Occipital lobe (tissue), 2 donors: Measurements from ENCODE around the gene HIGD1C. TPM values are rescaled to one million over a fixed set of nuclear protein-coding genes. Genes with fewer than 3 reads are reported as not detected.
A peak's percentile ranks its signal among the peaks of the same experiment; 100 is the strongest.
"Not testable (repeated sequence)": the region's sequence is repeated elsewhere in the genome, so short reads cannot be mapped to it uniquely, and the experiment has no call there.

Experiments
- DNase-seq: peaks from one replicate; lab custom pipeline; 2025; lab: John Stamatoyannopoulos, UW
- total RNA-seq: library from RNA; depleted of rRNA; stranded (reverse); fragments of >200 nt; gene quantifications from one replicate; pipeline ENCODE4 v1.2.3, GENCODE V29; 2014

Gene HIGD1C
- total RNA-seq, 1 donor from 2014 or later, result not detected

- DNase-seq, result no peak
Measured at GRCh38 chr12:50984586-50985298, 32.4 kb downstream of the HIGD1C start.

DNA sequence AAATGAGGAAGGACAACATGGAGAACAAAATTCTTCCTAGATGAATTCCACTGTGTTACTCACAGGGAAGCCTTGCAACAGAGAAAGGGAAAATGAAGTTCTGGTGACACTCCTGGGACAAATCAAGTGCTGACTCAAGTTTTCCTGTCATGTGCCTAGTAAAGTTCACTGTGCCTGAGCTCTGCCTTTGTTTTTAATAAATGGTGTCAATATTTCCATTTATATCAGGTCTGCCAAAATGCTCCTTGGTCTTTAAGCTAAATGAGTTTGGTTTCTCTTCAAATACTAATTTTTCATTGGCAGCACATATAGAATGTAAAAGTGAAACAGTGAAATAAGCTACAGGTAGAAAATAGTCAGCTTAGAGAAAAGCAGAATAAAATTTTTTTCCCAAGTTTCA lies 33.0 kb downstream of the HIGD1C start:
- DNase-seq, result no peak

GRCh38 chr12:50986966-50987737 lies 34.8 kb downstream of the HIGD1C start:
- peak; percentile 5 for DNase-seq

- DNase-seq, result no peak
Measured at GRCh38 chr12:50988051-50988450, 35.7 kb downstream of the HIGD1C start.

- DNase-seq, result no peak
Measured at GRCh38 chr12:50988871-50989270, 36.5 kb downstream of the HIGD1C start.

- DNase-seq, result no peak
Measured at GRCh38 chr12:50990147-50990727, 37.9 kb downstream of the HIGD1C start.

DNA sequence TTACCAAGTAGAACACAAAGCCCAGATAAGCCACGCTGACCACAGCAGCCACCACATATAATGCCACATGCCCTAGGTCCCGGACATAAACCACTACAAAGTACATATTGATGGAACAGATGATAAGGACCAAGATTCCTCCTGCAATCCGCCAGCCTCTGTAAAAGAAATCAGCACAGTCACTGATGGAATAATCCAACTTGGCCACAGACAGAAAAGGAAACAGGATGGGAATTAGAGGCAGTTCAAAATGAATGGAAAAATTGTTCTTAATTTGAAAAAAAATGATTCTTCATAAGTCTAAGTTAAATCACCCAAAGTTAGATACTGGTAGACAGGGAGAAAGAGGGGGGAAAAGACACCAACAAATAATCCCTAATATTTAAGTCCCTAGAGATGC lies 38.4 kb downstream of the HIGD1C start:
- DNase-seq, result no peak

GRCh38 chr12:50991291-50991690 lies 38.9 kb downstream of the HIGD1C start:
- DNase-seq, result no peak

- no peak for DNase-seq
Measured at GRCh38 chr12:50992819-50993218, 40.5 kb downstream of the HIGD1C start.

- DNase-seq, result no peak
Measured at GRCh38 chr12:50999093-50999492, 46.7 kb downstream of the HIGD1C start.

DNA sequence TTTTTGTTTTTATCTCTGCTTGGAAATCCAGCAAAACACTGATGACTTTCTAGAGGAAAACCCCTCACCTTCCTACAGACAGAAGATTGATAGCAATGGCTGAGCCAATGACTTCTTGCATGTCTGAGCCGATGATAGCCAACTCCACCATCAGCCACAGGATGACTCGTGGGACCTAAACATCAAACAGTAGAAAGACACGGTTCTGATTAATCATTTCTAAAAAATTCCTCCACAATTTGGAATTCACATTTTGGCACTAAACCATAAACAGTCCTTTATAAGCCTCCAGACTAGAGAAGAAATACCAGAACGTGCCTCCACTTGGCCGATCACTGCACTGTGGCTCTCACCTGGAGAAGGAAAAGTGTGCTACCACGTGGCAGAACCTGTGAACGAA lies 47.9 kb downstream of the HIGD1C start:
- no peak for DNase-seq

- DNase-seq, result no peak
Measured at GRCh38 chr12:51001799-51002198, 49.5 kb downstream of the HIGD1C start.

DNA sequence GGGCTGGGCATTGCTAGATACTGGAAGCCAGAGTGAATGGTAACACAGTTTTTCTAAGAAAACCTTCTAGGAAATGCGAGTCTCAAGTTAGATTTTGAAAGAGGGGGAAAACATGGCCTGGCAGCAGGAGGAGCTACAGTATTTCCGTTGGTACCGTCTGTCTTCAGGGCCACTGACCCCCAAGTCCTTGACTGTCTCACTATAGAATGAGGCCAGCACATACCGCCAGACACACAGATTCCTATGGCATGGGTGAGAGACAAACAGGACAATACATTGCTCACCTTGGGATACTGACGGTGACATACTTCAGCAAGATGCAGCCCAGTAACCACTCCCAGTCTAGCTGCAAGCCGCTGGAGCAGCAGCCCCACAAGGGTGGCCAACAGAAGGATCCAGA lies 52.2 kb downstream of the HIGD1C start:
- no peak for DNase-seq

- DNase-seq, result no peak
Measured at GRCh38 chr12:51005030-51005429, 52.7 kb downstream of the HIGD1C start.

GRCh38 chr12:51005671-51006070 lies 53.3 kb downstream of the HIGD1C start:
- no peak for DNase-seq

GRCh38 chr12:51008329-51009055 lies 56.1 kb downstream of the HIGD1C start:
- no peak for DNase-seq

DNA sequence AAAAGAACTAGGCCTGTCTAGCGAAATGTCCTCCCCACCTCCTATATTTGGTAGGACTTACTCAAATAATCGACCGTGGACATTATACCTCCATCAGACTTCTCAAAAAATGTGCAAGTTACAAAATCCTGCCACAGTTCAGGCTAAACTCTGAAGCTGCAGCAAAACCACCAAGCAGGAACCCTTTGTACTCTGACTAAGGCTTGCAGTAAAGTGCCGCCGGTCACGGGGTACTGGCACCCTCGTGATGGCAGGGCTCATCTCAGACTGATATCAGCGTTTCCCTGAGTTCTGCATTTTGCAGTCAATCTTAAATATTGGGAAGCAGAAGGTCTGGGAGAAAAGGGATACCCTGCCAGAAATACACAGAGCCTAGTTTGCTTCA lies 56.7 kb downstream of the HIGD1C start:
- peak; percentile 84 for DNase-seq

- no peak for DNase-seq
Measured at GRCh38 chr12:51011955-51012354, 59.6 kb downstream of the HIGD1C start.

GRCh38 chr12:51012570-51013236 lies 60.4 kb downstream of the HIGD1C start:
- DNase-seq, result no peak

DNA sequence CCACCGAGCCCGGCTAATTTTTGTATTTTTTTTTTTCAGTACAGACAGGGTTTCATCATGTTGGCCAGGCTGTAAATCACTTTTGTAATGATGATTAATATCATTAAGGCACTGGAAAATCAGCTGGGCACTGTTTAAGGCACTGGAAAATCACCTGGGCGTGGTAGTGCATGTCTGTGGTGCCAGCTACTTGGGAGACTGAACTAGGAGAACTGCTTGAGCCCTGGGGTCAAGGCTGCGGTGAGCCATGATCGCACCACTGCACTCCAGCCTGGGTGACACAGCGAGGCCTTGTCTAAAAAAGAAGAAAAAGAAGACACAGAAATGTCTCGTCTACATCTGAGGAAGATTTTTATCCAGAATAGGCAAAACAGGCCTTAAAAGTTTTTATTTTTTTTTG lies 61.1 kb downstream of the HIGD1C start:
- no peak for DNase-seq

GRCh38 chr12:51014467-51014866 lies 62.1 kb downstream of the HIGD1C start:
- DNase-seq, result not testable (repeated sequence)
